Measurements from ENCODE around the gene PREB.

PREB gene

DNA sequence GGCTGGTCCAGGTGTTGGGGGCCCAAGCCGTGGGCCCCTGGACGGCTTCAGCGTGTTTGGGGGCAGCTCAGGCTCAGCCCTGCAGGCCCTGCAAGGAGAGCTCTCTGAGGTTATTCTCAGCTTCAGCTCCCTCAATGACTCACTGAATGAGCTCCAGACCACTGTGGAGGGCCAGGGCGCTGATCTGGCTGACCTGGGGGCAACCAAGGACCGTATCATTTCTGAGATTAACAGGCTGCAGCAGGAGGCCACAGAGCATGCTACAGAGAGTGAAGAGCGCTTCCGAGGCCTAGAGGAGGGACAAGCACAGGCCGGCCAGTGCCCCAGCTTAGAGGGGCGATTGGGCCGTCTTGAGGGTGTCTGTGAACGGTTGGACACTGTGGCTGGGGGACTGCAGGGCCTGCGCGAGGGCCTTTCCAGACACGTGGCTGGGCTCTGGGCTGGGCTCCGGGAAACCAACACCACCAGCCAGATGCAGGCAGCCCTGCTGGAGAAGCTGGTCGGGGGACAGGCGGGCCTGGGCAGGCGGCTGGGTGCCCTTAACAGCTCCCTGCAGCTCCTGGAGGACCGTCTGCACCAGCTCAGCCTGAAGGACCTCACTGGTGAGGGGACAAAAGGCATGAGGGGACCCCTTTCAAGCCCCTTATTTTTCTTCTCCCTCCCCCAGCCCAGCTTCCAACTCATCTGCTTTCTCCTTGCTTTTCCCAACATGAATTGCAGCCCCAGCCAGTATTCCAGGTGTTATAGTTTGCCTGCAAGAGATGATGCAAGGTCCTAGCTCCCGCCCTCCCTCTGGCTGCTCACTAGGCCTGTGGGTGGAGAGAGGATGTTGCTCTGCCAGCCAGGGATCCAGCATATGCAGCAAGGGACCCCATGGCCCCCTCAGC is 50.8 kb downstream of the PREB start:
- DNase-seq (no peak), ATAC-seq (ENCODE audit: insufficient read depth, low read depth) (no peak)
- Histone ChIP-seq H2AFZ (ENCODE audit: low read depth, low read length) (no peak overlapping the region), H3K4me1 (ENCODE audit: insufficient read depth, low read length) (peaks cover 63% of the 10 kb centered on the region), H3K4me3 (ENCODE audit: low read depth in 1 of 2, low read length in 2 of 2) (no peak overlapping the region), H3K9ac (ENCODE audit: low read depth, low read length) (no peak overlapping the region), H3K27ac (ENCODE audit: low read length) (no peak overlapping the region), H3K9me3 (ENCODE audit: insufficient read depth, low read length, severe bottlenecking) (no peaks in the 10 kb centered on the region), H3K36me3 (ENCODE audit: insufficient read depth, low read length) (no peaks in the 10 kb centered on the region), H3K27me3 (ENCODE audit: insufficient read depth, low read length, poor library complexity) (no peaks in the 10 kb centered on the region), H3K4me2 (ENCODE audit: insufficient read depth, low read length) (no peak overlapping the region), H3K79me2 (ENCODE audit: insufficient read depth, low read length) (peaks cover 10% of the 10 kb centered on the region), H4K20me1 (ENCODE audit: insufficient read depth, low read length) (no peaks in the 10 kb centered on the region)
- no peak for TF ChIP-seq EZH2 (IDR thresholded peaks at IDR 0.05; ENCODE audit: borderline replicate concordance, low read depth, low read length, severe bottlenecking)
- TF ChIP-seq, protein P1, sequence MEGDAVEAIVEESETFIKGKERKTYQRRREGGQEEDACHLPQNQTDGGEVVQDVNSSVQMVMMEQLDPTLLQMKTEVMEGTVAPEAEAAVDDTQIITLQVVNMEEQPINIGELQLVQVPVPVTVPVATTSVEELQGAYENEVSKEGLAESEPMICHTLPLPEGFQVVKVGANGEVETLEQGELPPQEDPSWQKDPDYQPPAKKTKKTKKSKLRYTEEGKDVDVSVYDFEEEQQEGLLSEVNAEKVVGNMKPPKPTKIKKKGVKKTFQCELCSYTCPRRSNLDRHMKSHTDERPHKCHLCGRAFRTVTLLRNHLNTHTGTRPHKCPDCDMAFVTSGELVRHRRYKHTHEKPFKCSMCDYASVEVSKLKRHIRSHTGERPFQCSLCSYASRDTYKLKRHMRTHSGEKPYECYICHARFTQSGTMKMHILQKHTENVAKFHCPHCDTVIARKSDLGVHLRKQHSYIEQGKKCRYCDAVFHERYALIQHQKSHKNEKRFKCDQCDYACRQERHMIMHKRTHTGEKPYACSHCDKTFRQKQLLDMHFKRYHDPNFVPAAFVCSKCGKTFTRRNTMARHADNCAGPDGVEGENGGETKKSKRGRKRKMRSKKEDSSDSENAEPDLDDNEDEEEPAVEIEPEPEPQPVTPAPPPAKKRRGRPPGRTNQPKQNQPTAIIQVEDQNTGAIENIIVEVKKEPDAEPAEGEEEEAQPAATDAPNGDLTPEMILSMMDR (IDR thresholded peaks at IDR 0.05; ENCODE audit: borderline replicate concordance, extremely low read depth, low read length, poor library complexity, severe bottlenecking): no peak

DNA sequence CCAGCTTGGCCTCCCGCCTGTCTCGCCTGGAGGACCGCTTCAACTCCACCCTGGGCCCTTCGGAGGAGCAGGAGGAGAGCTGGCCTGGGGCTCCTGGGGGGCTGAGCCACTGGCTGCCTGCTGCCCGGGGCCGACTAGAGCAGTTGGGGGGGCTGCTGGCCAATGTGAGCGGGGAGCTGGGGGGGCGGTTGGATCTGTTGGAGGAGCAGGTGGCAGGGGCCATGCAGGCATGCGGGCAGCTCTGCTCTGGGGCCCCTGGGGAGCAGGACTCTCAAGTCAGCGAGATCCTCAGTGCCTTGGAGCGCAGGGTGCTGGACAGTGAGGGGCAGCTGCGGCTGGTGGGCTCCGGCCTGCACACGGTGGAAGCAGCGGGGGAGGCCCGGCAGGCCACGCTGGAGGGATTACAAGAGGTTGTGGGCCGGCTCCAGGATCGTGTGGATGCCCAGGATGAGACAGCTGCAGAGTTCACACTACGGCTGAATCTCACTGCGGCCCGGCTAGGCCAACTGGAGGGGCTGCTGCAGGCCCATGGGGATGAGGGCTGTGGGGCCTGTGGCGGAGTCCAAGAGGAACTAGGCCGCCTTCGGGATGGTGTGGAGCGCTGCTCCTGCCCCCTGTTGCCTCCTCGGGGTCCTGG is 51.5 kb downstream of the PREB start:
- Histone ChIP-seq H4K20me1 (ENCODE audit: insufficient read depth, low read length) (no peaks in the 10 kb centered on the region), H3K4me3 (ENCODE audit: low read depth in 1 of 2, low read length in 2 of 2) (no peak overlapping the region), H3K27me3 (ENCODE audit: insufficient read depth, low read length, poor library complexity) (no peaks in the 10 kb centered on the region), H2AFZ (ENCODE audit: low read depth, low read length) (no peak overlapping the region), H3K36me3 (ENCODE audit: insufficient read depth, low read length) (no peaks in the 10 kb centered on the region), H3K9me3 (ENCODE audit: insufficient read depth, low read length, severe bottlenecking) (no peaks in the 10 kb centered on the region), H3K79me2 (ENCODE audit: insufficient read depth, low read length) (peaks cover 10% of the 10 kb centered on the region), H3K27ac (ENCODE audit: low read length) (no peak overlapping the region), H3K4me1 (ENCODE audit: insufficient read depth, low read length) (peaks cover 56% of the 10 kb centered on the region), H3K9ac (ENCODE audit: low read depth, low read length) (no peak overlapping the region), H3K4me2 (ENCODE audit: insufficient read depth, low read length) (no peak overlapping the region)
- DNase-seq: no peak
- ATAC-seq (ENCODE audit: insufficient read depth, low read depth): no peak
- no peak for TF ChIP-seq EZH2 (IDR thresholded peaks at IDR 0.05; ENCODE audit: borderline replicate concordance, low read depth, low read length, severe bottlenecking)
- TF ChIP-seq, protein P1 (IDR thresholded peaks at IDR 0.05; ENCODE audit: borderline replicate concordance, extremely low read depth, low read length, poor library complexity, severe bottlenecking): no peak

DNA sequence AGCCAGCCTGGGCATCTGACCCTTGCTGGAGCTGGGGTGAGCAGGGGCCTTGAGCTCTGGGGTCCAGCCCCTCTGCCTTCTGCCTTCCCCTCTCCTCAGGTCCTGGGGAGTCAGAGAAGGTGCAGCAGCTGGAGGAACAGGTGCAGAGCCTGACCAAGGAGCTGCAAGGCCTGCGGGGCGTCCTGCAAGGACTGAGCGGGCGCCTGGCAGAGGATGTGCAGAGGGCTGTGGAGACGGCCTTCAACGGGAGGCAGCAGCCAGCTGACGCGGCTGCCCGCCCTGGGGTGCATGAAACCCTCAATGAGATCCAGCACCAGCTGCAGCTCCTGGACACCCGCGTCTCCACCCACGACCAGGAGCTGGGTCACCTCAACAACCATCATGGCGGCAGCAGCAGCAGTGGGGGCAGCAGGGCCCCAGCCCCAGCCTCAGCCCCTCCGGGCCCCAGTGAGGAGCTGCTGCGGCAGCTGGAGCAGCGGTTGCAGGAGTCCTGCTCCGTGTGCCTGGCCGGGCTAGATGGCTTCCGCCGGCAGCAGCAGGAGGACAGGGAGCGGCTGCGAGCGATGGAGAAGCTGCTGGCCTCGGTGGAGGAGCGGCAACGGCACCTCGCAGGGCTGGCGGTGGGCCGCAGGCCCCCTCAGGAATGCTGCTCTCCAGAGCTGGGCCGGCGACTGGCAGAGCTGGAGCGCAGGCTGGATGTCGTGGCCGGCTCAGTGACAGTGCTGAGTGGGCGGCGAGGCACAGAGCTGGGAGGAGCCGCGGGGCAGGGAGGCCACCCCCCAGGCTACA is 52.3 kb downstream of the PREB start:
- Histone ChIP-seq H3K4me2 (ENCODE audit: insufficient read depth, low read length) (peak overlapping the region; percentile 70), H3K27me3 (ENCODE audit: insufficient read depth, low read length, poor library complexity) (no peaks in the 10 kb centered on the region), H3K27ac (ENCODE audit: low read length) (peak overlapping the region; percentile 91), H3K9ac (ENCODE audit: low read depth, low read length) (peak overlapping the region; percentile 57), H3K4me1 (ENCODE audit: insufficient read depth, low read length) (peaks cover 49% of the 10 kb centered on the region), H3K4me3 (ENCODE audit: low read depth in 1 of 2, low read length in 2 of 2) (peak overlapping the region in 1 of 2 experiments; percentile 54; a peak in 2 of 4 replicates), H2AFZ (ENCODE audit: low read depth, low read length) (peak overlapping the region; percentile 81; the same call in 1 of the 2 replicates), H3K9me3 (ENCODE audit: insufficient read depth, low read length, severe bottlenecking) (no peaks in the 10 kb centered on the region), H3K79me2 (ENCODE audit: insufficient read depth, low read length) (peaks cover 10% of the 10 kb centered on the region), H3K36me3 (ENCODE audit: insufficient read depth, low read length) (no peaks in the 10 kb centered on the region), H4K20me1 (ENCODE audit: insufficient read depth, low read length) (no peaks in the 10 kb centered on the region)
- ATAC-seq (ENCODE audit: insufficient read depth, low read depth) (no peak), DNase-seq (no peak)
- TF ChIP-seq, protein P1 (IDR thresholded peaks at IDR 0.05; ENCODE audit: borderline replicate concordance, extremely low read depth, low read length, poor library complexity, severe bottlenecking): no peak
- TF ChIP-seq EZH2 (IDR thresholded peaks at IDR 0.05; ENCODE audit: borderline replicate concordance, low read depth, low read length, severe bottlenecking): no peak

All from DND-41 (cell line).